ENCODE measurements around the gene BSN. TPM values are rescaled to one million over a fixed set of nuclear protein-coding genes. Genes with fewer than 3 reads are reported as not detected.

The BSN gene
- total RNA-seq, 1 experiment from 2014 or later, result 0.17 TPM

DNA sequence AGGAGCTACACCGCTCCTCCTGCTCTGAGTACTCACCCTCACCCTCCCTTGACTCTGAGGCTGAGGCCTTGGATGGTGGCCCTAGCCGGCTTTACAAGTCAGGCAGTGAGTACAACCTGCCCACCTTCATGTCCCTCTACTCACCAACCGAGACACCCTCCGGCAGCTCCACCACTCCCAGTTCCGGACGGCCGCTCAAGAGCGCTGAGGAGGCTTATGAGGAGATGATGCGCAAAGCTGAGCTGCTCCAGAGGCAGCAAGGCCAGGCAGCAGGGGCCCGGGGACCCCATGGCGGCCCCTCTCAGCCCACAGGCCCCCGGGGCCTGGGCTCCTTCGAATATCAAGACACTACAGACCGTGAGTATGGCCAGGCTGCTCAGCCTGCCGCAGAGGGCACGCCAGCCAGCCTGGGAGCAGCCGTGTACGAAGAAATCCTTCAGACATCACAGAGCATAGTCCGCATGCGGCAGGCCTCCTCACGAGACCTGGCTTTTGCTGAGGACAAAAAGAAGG lies 98.7 kb downstream of the BSN start:
- no peak for DNase-seq (ENCODE audit: low read depth)

GRCh38 chr3:49653621-49654020 lies 99.3 kb downstream of the BSN start:
- DNase-seq (ENCODE audit: low read depth), result no peak

DNA sequence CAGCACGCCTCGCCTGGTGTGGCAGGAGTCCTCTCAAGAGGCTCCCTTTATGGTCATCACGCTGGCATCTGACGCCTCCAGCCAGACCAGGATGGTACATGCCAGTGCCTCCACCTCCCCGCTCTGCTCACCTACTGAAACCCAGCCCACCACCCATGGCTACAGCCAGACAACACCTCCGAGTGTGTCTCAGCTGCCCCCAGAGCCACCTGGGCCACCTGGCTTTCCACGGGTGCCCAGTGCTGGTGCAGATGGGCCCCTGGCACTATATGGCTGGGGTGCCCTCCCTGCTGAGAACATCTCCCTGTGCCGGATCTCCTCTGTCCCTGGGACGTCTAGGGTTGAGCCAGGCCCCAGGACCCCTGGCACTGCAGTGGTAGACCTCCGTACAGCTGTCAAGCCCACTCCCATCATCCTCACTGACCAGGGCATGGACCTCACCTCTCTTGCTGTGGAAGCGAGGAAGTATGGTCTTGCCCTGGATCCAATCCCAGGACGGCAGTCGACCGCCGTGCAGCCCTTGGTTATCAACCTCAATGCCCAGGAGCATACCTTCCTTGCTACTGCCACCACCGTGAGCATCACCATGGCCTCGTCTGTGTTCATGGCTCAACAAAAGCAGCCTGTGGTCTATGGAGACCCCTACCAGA lies 100.0 kb downstream of the BSN start:
- DNase-seq (ENCODE audit: low read depth), result no peak

- DNase-seq (ENCODE audit: low read depth), result peak; percentile 50
Measured at GRCh38 chr3:49654955-49655556, 100.8 kb downstream of the BSN start.

DNA sequence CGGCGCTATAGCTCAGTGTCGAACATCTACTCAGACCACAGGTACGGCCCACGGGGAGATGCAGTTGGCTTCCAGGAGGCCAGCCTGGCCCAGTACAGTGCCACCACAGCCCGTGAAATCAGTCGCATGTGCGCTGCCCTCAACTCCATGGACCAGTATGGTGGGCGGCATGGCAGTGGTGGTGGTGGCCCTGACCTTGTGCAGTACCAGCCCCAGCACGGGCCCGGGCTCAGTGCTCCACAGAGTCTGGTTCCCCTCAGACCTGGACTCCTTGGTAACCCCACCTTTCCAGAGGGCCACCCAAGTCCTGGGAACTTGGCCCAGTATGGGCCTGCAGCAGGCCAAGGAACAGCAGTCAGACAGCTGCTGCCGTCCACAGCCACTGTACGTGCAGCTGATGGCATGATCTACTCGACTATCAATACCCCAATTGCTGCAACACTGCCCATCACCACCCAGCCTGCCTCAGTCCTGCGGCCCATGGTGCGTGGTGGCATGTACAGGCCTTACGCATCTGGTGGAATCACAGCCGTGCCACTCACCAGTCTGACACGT lies 101.5 kb downstream of the BSN start:
- no peak for DNase-seq (ENCODE audit: low read depth)

- peak; percentile 44 for DNase-seq (ENCODE audit: low read depth)
Measured at GRCh38 chr3:49656541-49657112, 102.3 kb downstream of the BSN start.

DNA sequence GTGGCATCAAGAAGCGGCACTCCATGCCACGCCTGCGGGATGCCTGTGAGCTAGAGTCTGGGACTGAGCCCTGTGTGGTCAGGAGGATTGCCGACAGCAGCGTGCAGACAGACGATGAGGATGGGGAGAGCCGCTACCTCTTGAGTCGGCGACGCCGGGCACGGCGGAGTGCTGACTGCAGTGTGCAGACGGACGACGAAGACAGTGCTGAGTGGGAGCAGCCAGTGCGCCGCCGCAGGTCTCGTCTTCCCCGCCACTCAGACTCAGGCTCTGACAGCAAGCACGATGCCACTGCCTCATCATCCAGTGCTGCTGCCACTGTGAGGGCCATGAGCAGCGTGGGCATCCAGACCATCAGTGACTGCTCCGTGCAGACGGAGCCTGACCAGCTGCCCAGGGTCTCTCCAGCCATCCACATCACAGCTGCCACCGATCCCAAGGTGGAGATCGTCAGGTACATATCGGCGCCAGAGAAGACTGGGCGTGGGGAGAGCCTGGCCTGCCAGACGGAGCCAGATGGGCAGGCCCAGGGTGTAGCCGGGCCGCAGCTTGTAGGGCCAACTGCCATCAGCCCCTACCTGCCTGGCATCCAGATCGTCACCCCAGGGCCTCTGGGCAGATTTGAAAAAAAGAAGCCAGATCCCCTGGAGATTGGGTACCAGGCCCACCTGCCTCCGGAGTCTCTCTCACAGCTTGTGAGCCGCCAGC lies 103.1 kb downstream of the BSN start:
- no peak for DNase-seq (ENCODE audit: low read depth)

- DNase-seq (ENCODE audit: low read depth), result no peak
Measured at GRCh38 chr3:49658711-49659110, 104.4 kb downstream of the BSN start.

- no peak for DNase-seq (ENCODE audit: low read depth)
Measured at GRCh38 chr3:49659756-49660155, 105.5 kb downstream of the BSN start.

- no peak for DNase-seq (ENCODE audit: low read depth)
Measured at GRCh38 chr3:49661281-49661680, 107.0 kb downstream of the BSN start.

- no peak for DNase-seq (ENCODE audit: low read depth)
Measured at GRCh38 chr3:49662021-49662420, 107.7 kb downstream of the BSN start.

DNA sequence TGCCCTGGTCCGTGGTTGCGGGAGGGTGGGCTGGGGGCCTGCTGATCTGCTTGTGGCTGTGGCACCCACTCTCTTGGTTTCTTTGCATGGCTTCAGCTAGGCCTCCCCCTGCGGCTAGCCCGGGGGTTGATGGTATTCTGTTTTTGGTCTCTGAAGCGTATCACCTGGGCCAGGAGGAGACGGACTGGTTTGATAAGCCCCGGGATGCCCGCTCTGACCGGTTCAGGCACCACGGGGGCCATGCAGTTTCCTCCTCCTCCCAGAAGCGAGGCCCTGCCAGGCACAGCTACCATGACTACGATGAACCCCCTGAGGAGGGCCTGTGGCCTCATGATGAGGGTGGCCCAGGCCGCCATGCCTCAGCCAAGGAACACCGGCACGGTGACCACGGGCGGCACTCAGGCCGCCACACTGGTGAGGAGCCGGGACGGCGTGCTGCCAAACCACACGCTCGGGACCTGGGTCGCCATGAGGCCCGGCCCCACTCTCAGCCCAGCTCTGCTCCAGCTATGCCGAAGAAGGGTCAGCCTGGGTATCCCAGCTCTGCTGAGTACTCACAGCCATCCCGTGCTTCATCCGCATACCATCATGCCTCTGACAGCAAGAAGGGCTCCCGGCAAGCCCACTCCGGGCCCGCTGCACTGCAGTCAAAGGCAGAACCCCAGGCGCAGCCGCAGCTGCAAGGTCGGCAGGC lies 108.6 kb downstream of the BSN start:
- no peak for DNase-seq (ENCODE audit: low read depth)

DNA sequence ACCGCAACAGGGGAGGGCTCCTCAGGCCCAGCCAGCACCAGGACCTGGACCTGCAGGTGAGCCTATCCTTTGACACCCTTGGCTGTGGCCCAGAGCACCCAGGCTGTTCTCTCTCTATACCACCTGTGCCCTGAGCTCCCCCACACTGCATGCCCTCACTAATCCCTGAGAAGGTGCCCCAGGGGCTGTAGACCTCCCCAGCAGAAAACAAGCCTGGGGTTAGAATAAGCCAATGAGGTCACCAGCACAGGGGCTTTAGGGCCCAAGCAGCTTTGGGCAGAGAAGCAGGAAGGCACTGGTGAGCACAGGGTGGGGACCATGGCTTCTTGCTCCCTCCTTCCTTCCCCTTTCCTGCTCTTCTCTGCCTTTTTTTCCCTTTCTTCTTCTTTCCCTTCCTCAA lies 109.6 kb downstream of the BSN start:
- no peak for DNase-seq (ENCODE audit: low read depth)

GRCh38 chr3:49664300-49664699 lies 110.0 kb downstream of the BSN start:
- no peak for DNase-seq (ENCODE audit: low read depth)

DNA sequence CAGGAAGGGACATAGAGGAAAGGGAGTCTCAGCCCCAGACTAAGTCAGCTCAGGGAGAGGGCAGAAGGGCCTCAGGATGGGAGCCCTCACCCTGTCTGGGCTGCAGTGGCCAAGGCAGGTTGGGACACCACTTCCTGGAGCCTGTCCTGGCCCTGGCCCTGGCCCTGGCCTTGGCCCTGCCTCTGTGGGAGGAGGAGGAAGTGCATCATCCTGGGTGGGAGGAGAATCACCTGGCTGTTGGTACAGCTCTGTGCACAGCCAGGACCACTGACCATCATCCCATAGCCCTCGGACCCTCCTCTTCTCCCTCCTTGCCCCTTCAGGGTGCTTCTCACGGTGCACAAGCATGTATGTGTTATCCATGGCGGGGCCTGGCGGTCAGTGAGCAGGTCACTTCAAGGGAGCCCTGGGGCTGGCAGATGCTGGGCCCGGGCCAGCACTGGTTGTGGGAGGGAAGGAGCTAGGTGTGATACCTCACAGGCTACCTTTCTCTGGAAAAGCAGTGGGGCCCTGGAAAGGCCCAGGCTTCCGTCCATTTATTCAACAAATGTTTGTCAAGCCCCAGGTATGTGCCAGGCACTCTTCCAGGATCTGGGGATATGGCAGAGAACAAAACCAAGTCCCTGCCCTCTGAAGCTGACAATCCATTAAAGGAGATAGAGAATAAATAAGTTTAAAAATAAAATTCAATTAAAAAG lies 111.7 kb downstream of the BSN start:
- DNase-seq (ENCODE audit: low read depth), result no peak

DNA sequence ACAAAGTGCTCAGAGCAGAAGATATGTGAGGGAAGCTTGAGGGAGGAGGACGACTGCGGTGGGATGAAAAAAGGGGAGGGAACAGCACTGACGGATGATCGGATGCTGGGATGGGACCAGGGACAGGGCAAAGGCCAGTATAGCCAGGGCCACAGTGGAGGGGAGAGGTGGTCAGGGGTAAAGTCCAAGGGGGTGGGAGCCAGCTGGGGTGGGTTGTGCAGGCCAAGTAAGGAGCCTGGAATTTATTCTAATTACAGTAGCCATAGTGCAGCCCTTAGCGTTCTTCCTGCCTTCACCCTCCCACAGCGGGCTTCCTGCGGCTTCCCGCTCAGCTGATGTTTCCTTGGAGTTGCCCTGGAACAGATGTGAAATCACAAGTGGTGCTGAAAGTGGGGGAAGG lies 112.3 kb downstream of the BSN start:
- no peak for DNase-seq (ENCODE audit: low read depth)

DNA sequence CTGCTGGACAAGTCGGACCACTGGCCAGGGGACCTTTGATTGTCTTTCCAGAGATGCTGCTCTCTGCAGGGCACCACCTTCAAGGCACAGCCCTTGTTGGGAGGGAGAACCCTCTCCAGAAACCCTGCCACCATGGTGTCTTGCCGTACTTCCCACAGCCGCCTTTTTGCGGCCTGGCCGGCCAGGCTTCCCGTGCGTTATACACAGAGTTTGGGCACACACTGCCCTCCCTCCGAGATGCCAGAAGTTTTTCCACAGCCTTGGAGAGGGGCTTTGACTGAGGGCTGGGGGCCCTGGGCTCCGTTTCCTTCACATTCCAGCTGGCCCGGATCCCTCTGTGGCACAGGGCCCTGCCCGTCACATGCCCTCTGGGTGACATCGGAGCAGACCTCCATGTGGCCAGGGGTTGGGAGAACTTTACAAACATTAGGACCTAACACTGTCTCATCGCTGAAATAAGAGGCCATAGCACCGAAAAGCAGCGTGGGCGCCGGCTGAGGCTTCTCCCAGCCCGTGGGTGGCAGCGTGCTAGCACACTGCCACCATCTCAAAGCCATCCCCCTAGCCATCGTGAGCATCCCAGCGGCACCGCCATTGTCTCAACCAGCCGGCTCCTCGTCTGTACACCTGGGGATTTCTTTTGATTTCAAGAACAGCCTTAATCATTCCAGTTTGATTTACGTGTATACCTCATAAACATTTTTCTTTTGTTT lies 113.6 kb downstream of the BSN start:
- no peak for DNase-seq (ENCODE audit: low read depth)

GRCh38 chr3:49668414-49668797 lies 114.1 kb downstream of the BSN start:
- DNase-seq (ENCODE audit: low read depth), result no peak

DNA sequence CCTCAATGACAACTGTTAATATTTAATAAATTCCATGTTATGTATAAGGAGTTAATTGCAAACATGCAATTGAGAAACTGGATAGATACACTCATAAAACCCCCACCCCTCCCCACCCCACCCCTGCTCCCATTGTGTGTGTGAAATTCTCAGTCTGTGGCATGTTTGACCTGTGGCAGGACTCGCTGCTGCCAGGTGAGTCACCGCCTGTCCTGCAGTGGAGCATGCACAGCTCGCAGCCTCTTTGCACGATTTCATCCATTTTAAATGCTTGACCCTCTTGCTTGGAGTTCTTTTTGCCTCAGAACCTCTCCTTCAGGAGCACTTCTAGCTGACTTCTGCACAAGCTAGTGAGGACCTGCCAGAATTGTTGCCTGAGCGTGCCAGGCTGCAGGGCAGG lies 114.6 kb downstream of the BSN start:
- DNase-seq (ENCODE audit: low read depth), result peak; percentile 25

- DNase-seq (ENCODE audit: low read depth), result no peak
Measured at GRCh38 chr3:49669352-49669751, 115.1 kb downstream of the BSN start.
